RWPE2 (cell line): Measurements from ENCODE around the gene HUS1.
A peak's percentile ranks its signal among the peaks of the same experiment; 100 is the strongest.

Source experiments
- ATAC-seq: fragments of 200-7000 bp; cut with Tn5 transposase; 3 replicates; pipeline ENCODE4 v1.9.1; 2021; ENCODE audit warnings: low read depth
- DNase-seq: peaks from one replicate; pipeline ENCODE4 v3.0.0-alpha.2; 2020; ENCODE audit warnings: low spot score
- H3K27ac ChIP-seq: fragments of 450-650 bp; 2 replicates; pipeline ENCODE4 v1.5.1; 2017; ENCODE audit warnings: mild to moderate bottlenecking; ENCODE audit not compliant: poor library complexity, severe bottlenecking
- H3K27me3 ChIP-seq: fragments of 250-450 bp; sonication (Bioruptor Pico); 2 replicates; pipeline ENCODE4 v1.5.1; 2021; ENCODE audit warnings: mild to moderate bottlenecking, moderate library complexity; ENCODE audit not compliant: insufficient read depth, poor library complexity, severe bottlenecking
- H3K36me3 ChIP-seq: fragments of 250-450 bp; sonication (Bioruptor Pico); 2 replicates; pipeline ENCODE4 v1.5.1; 2020; ENCODE audit warnings: low read depth, mild to moderate bottlenecking, moderate library complexity
- H3K4me1 ChIP-seq: fragments of 250-450 bp; sonication (Bioruptor Pico); 2 replicates; pipeline ENCODE4 v1.5.1; 2021; ENCODE audit warnings: mild to moderate bottlenecking, moderate library complexity; ENCODE audit not compliant: insufficient read depth, poor library complexity, severe bottlenecking
- H3K4me3 ChIP-seq: fragments of 250-450 bp; sonication (Bioruptor Pico); 2 replicates; pipeline ENCODE4 v1.5.1; 2021; ENCODE audit warnings: mild to moderate bottlenecking, moderate library complexity; ENCODE audit not compliant: severe bottlenecking
- H3K9me3 ChIP-seq: fragments of 250-450 bp; sonication (Bioruptor Pico); 2 replicates; pipeline ENCODE4 v1.5.1; 2021; ENCODE audit warnings: mild to moderate bottlenecking, moderate library complexity; ENCODE audit not compliant: severe bottlenecking
- TF ChIP-seq, protein P1 (sequence below): fragments of 450-650 bp; IDR thresholded peaks from one replicate; pipeline ENCODE4 v1.5.1; 2017; ENCODE audit warnings: mild to moderate bottlenecking, moderate library complexity; ENCODE audit not compliant: poor library complexity, severe bottlenecking

HUS1 gene

GRCh38 chr7:47979145-47979831 lies at the start of gene HUS1:
Gene HUS1 (minus strand): TSS chr7:47979615. CDS start chr7:47979519, 96 bp downstream.
- Histone ChIP-seq H3K4me3 (peak within 1 kb of the TSS; percentile 50), H3K27ac (peak within 1 kb of the TSS; percentile 67), H3K9me3 (no peaks in the 10 kb centered on the region), H3K4me1 (peaks cover 3% of the 10 kb centered on the region), H3K27me3 (no peaks in the 10 kb centered on the region), H3K36me3 (peaks cover 46% of the 10 kb centered on the region)
- DNase-seq (peak; percentile 84), ATAC-seq (peak; percentile 97)
- TF ChIP-seq, protein P1, sequence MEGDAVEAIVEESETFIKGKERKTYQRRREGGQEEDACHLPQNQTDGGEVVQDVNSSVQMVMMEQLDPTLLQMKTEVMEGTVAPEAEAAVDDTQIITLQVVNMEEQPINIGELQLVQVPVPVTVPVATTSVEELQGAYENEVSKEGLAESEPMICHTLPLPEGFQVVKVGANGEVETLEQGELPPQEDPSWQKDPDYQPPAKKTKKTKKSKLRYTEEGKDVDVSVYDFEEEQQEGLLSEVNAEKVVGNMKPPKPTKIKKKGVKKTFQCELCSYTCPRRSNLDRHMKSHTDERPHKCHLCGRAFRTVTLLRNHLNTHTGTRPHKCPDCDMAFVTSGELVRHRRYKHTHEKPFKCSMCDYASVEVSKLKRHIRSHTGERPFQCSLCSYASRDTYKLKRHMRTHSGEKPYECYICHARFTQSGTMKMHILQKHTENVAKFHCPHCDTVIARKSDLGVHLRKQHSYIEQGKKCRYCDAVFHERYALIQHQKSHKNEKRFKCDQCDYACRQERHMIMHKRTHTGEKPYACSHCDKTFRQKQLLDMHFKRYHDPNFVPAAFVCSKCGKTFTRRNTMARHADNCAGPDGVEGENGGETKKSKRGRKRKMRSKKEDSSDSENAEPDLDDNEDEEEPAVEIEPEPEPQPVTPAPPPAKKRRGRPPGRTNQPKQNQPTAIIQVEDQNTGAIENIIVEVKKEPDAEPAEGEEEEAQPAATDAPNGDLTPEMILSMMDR = no peak

- peaks cover 8% of the 10 kb centered on the region for H3K4me1 ChIP-seq
Observed at GRCh38 chr7:48028938-48029337, 49.5 kb upstream of the HUS1 start, which contains the start of gene SUN3. Gene SUN3 (minus strand): TSS chr7:48029107. CDS start chr7:48028938, 169 bp downstream.

GRCh38 chr7:48025624-48026023 lies 46.2 kb upstream of the HUS1 start:
- no peak overlapping the region for H3K27ac ChIP-seq
- H3K4me1 ChIP-seq = peaks cover 8% of the 10 kb centered on the region
- ATAC-seq (no peak; the same call in 2 of the 3 replicates), DNase-seq (no peak)
- H3K36me3 ChIP-seq = no peaks in the 10 kb centered on the region
- H3K9me3 ChIP-seq = peaks cover 3% of the 10 kb centered on the region
- H3K4me3 ChIP-seq = no peak overlapping the region
- TF ChIP-seq, protein P1 = no peak
- no peaks in the 10 kb centered on the region for H3K27me3 ChIP-seq

More at GRCh38 chr7:48028938-48029337, 49.5 kb upstream of the HUS1 start, which contains the start of gene SUN3:
- TF ChIP-seq, protein P1 = no peak
- no peak for ATAC-seq
- no peaks in the 10 kb centered on the region for H3K27me3 ChIP-seq
- no peak within 1 kb of the TSS for H3K27ac ChIP-seq
- no peaks in the 10 kb centered on the region for H3K9me3 ChIP-seq
- H3K36me3 ChIP-seq = no peaks in the 10 kb centered on the region
- no peak within 1 kb of the TSS for H3K4me3 ChIP-seq
- DNase-seq = no peak

DNA sequence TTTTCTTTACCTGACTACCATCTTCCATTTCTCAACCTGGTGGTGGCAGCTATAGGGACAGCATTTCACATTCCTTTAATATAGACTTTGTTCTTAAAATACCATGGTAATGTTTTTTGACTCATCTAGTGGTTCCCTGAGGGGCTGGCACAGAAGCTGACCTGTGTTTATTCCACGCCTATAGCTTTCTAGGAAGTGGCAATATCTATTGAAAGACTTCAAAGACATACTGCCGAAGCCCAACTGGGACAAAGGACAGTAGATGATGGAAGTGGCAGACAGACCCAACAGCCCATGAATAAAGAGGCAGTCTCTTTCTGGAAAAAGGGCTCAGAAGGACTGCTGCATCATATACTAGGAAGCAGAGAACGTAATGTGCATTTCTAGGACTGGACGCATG lies 38.3 kb upstream of the HUS1 start:
- H3K4me3 ChIP-seq = no peak overlapping the region
- H3K27me3 ChIP-seq = no peaks in the 10 kb centered on the region
- no peaks in the 10 kb centered on the region for H3K4me1 ChIP-seq
- no peak for ATAC-seq
- H3K27ac ChIP-seq = no peak overlapping the region
- no peak for DNase-seq
- TF ChIP-seq, protein P1 = no peak
- H3K36me3 ChIP-seq = no peaks in the 10 kb centered on the region
- no peaks in the 10 kb centered on the region for H3K9me3 ChIP-seq

GRCh38 chr7:48016641-48017040 lies 37.2 kb upstream of the HUS1 start:
- Histone ChIP-seq H3K9me3 (no peaks in the 10 kb centered on the region), H3K27ac (no peak overlapping the region), H3K4me3 (no peak overlapping the region), H3K36me3 (no peaks in the 10 kb centered on the region), H3K4me1 (no peaks in the 10 kb centered on the region), H3K27me3 (no peaks in the 10 kb centered on the region)
- TF ChIP-seq, protein P1 = no peak
- DNase-seq = no peak
- ATAC-seq = no peak
